ENCODE results near the gene DSCAML1.

The DSCAML1 gene

GRCh38 chr11:117525866-117526542 lies 271.0 kb downstream of the DSCAML1 start:
- Histone ChIP-seq H3K9ac (ENCODE audit: low read length) (no peak overlapping the region), H3K27ac (ENCODE audit: low read depth, low read length) (no peak overlapping the region), H3K9me3 (ENCODE audit: control insufficient read depth, insufficient read depth, low read depth, low read length) (no peaks in the 10 kb centered on the region), H3K27me3 (ENCODE audit: control insufficient read depth, insufficient read depth, low read length) (no peaks in the 10 kb centered on the region), H3K4me1 (ENCODE audit: control insufficient read depth, insufficient read depth, low read length) (peaks cover 14% of the 10 kb centered on the region), H3K36me3 (ENCODE audit: control insufficient read depth, insufficient read depth, low read length) (no peaks in the 10 kb centered on the region), H3K4me3 (ENCODE audit: low read depth, low read length) (no peak overlapping the region)

DNA sequence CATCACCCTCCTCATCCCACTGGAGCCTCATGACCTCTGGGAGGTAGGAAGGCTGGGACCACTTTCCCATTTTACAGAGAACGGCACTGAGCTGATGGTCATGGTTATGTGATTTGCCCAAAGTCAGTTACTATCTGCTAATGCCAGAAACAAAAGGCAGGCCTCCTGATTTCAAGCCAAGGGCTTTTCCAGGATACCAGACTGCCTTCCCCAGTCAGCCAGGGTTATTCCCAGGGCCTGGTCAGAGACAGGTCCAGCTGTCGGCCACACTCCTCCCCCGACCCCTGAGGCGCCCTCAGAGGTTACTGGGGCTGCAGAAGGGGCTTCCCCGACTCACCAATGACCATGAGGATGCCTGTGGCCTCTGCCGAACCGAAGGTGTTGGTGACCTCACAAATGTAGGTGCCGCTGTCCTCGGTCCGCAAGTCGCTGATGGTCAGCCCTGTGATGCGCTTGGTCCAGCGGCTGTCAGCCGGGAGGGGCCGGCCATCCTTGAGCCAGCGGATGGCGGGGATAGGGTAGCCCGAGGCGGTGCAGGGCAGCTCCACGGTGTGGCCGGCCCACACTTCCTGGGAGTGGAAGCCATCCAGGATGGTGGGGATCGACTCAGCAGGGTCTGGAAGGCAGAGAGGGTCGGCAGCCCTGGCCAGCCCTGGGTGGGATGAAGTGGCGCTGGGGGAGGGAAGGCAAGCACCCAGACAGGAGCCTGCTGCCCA lies 272.4 kb downstream of the DSCAML1 start:
- Histone ChIP-seq H3K36me3 (ENCODE audit: control insufficient read depth, insufficient read depth, low read length) (no peaks in the 10 kb centered on the region), H3K4me3 (ENCODE audit: low read depth, low read length) (no peak overlapping the region), H3K27me3 (ENCODE audit: control insufficient read depth, insufficient read depth, low read length) (no peaks in the 10 kb centered on the region), H3K27ac (ENCODE audit: low read depth, low read length) (no peak overlapping the region), H3K4me1 (ENCODE audit: control insufficient read depth, insufficient read depth, low read length) (peaks cover 12% of the 10 kb centered on the region), H3K9ac (ENCODE audit: low read length) (no peak overlapping the region), H3K9me3 (ENCODE audit: control insufficient read depth, insufficient read depth, low read depth, low read length) (no peaks in the 10 kb centered on the region)

DNA sequence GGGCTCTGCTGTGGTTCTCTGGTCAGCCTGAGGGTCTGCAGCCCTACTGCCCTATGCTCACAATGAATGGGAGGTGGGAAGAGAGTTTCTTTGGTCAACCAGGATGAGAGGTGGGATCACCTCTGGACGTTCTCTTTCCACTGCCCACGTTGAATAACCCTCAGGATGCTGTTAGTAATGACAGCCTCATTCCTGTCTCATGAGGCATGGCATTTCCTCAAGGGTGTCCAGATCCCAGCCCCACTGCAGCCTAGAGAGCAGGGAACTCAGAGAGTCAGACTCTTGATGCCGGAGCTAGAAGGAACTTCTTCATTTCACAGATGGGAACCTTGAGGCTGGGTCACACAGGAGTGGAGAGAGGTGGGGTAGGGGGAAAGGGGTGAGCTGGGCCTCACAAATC lies 273.3 kb downstream of the DSCAML1 start:
- Histone ChIP-seq H3K27ac (ENCODE audit: low read depth, low read length) (no peak overlapping the region), H3K9ac (ENCODE audit: low read length) (no peak overlapping the region), H3K36me3 (ENCODE audit: control insufficient read depth, insufficient read depth, low read length) (no peaks in the 10 kb centered on the region), H3K27me3 (ENCODE audit: control insufficient read depth, insufficient read depth, low read length) (no peaks in the 10 kb centered on the region), H3K9me3 (ENCODE audit: control insufficient read depth, insufficient read depth, low read depth, low read length) (no peaks in the 10 kb centered on the region), H3K4me1 (ENCODE audit: control insufficient read depth, insufficient read depth, low read length) (peaks cover 14% of the 10 kb centered on the region), H3K4me3 (ENCODE audit: low read depth, low read length) (no peak overlapping the region)

DNA sequence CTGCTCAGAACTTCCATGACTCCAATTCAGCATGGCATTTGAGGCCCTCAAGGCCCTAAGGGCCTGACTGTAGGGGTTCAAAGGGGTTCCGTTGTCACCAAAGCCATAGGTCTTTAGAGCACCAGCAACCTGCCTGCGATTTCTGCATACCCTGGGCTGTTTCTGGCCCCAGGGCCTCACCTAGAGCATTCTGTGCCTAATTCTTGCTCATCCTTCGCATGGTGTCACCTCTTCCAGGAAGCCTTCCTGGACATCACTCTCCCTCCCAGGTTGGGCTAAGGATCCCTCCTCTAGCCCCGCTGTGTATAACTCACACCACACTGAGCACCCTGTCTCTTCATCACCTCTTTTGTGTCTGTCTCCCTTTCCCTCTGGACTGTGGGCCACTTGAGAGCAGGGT lies 275.0 kb downstream of the DSCAML1 start:
- Histone ChIP-seq H3K9ac (ENCODE audit: low read length) (no peak overlapping the region), H3K27ac (ENCODE audit: low read depth, low read length) (no peak overlapping the region), H3K4me3 (ENCODE audit: low read depth, low read length) (no peak overlapping the region), H3K4me1 (ENCODE audit: control insufficient read depth, insufficient read depth, low read length) (peaks cover 6% of the 10 kb centered on the region; the same call in 1 of the 2 replicates), H3K36me3 (ENCODE audit: control insufficient read depth, insufficient read depth, low read length) (no peaks in the 10 kb centered on the region), H3K27me3 (ENCODE audit: control insufficient read depth, insufficient read depth, low read length) (no peaks in the 10 kb centered on the region; the same call in 1 of the 2 replicates), H3K9me3 (ENCODE audit: control insufficient read depth, insufficient read depth, low read depth, low read length) (no peaks in the 10 kb centered on the region)

GRCh38 chr11:117520966-117521365 lies 276.1 kb downstream of the DSCAML1 start:
- Histone ChIP-seq H3K9me3 (ENCODE audit: control insufficient read depth, insufficient read depth, low read depth, low read length) (no peaks in the 10 kb centered on the region), H3K36me3 (ENCODE audit: control insufficient read depth, insufficient read depth, low read length) (no peaks in the 10 kb centered on the region), H3K27ac (ENCODE audit: low read depth, low read length) (no peak overlapping the region), H3K4me1 (ENCODE audit: control insufficient read depth, insufficient read depth, low read length) (peaks cover 12% of the 10 kb centered on the region; the same call in 1 of the 2 replicates), H3K4me3 (ENCODE audit: low read depth, low read length) (no peak overlapping the region), H3K27me3 (ENCODE audit: control insufficient read depth, insufficient read depth, low read length) (no peaks in the 10 kb centered on the region; the same call in 1 of the 2 replicates), H3K9ac (ENCODE audit: low read length) (no peak overlapping the region)

DNA sequence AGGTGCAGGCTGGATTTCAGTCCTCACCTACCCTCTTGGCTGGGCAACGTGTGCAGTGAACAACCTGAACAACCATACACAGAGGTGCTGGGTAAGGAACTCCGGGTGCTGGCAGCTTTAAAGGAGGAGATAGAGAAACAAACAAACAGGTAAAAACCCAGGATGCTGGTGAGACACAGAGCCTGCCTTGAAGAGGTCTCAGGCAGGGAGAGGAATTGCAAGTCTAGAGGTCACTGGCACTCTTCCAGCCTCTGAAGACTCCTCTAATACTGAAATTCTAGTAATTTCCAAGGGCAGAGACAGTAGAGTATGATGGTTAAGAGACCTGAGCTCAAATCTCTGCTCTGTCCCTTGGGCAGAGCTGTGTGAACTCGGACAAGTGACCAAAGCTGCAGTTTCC lies 276.8 kb downstream of the DSCAML1 start:
- Histone ChIP-seq H3K27me3 (ENCODE audit: control insufficient read depth, insufficient read depth, low read length) (no peaks in the 10 kb centered on the region; the same call in 1 of the 2 replicates), H3K9me3 (ENCODE audit: control insufficient read depth, insufficient read depth, low read depth, low read length) (no peaks in the 10 kb centered on the region), H3K36me3 (ENCODE audit: control insufficient read depth, insufficient read depth, low read length) (no peaks in the 10 kb centered on the region), H3K9ac (ENCODE audit: low read length) (no peak overlapping the region), H3K4me1 (ENCODE audit: control insufficient read depth, insufficient read depth, low read length) (peaks cover 12% of the 10 kb centered on the region; the same call in 1 of the 2 replicates), H3K27ac (ENCODE audit: low read depth, low read length) (no peak overlapping the region), H3K4me3 (ENCODE audit: low read depth, low read length) (no peak overlapping the region)

DNA sequence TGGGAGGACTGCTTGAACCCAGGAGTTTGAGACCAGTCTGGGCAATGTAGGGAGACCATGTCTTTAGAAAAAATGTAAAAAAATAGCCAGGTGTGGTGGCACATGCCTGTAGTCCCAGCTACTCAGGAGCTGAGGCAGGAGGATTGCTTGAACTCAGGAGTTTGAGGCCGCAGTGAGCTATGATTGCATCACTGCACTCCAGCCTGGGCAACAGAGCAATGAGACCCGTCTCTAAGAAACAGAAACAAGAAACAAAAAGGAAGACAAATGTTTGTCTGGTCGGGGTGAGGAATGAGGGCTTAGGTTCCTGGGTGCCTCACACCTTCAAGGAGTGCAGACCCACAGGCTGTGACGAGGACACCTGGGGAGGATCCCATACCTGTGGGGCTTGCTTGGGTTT lies 277.4 kb downstream of the DSCAML1 start:
- H3K27ac ChIP-seq (ENCODE audit: low read depth, low read length), result no peak overlapping the region
- no peaks in the 10 kb centered on the region for H3K36me3 ChIP-seq (ENCODE audit: control insufficient read depth, insufficient read depth, low read length)
- H3K9me3 ChIP-seq (ENCODE audit: control insufficient read depth, insufficient read depth, low read depth, low read length), result no peaks in the 10 kb centered on the region
- H3K27me3 ChIP-seq (ENCODE audit: control insufficient read depth, insufficient read depth, low read length), result no peaks in the 10 kb centered on the region; the same call in 1 of the 2 replicates
- peaks cover 12% of the 10 kb centered on the region; the same call in 1 of the 2 replicates for H3K4me1 ChIP-seq (ENCODE audit: control insufficient read depth, insufficient read depth, low read length)
- no peak overlapping the region for H3K9ac ChIP-seq (ENCODE audit: low read length)
- no peak overlapping the region for H3K4me3 ChIP-seq (ENCODE audit: low read depth, low read length)

DNA sequence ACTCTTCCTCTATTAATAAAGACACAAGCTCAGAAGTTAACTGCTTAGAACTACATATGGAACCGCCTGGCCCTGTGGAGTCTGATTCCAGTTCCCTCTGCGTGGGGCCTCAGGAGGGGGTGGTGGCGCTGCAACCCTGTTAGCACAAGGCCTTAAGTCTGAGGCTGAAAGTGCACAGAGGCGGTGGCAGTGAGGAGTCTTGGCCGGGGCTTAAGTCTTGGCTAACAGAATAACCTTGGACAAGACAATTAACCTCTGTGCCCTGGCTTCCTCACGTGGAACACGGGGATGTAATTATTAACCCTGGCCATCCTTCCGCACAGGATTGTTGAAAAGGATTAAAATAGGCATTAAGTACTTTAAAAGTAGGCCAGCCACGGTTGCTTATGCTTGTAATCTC lies 277.8 kb downstream of the DSCAML1 start:
- no peaks in the 10 kb centered on the region; the same call in 1 of the 2 replicates for H3K27me3 ChIP-seq (ENCODE audit: control insufficient read depth, insufficient read depth, low read length)
- no peak overlapping the region for H3K4me3 ChIP-seq (ENCODE audit: low read depth, low read length)

GRCh38 chr11:117518455-117518854 lies 278.6 kb downstream of the DSCAML1 start:
- H3K27me3 ChIP-seq (ENCODE audit: control insufficient read depth, insufficient read depth, low read length), result no peaks in the 10 kb centered on the region; the same call in 1 of the 2 replicates
- no peaks in the 10 kb centered on the region for H3K9me3 ChIP-seq (ENCODE audit: control insufficient read depth, insufficient read depth, low read depth, low read length)
- H3K4me1 ChIP-seq (ENCODE audit: control insufficient read depth, insufficient read depth, low read length), result peaks cover 12% of the 10 kb centered on the region; the same call in 1 of the 2 replicates
- H3K27ac ChIP-seq (ENCODE audit: low read depth, low read length), result no peak overlapping the region
- no peak overlapping the region for H3K4me3 ChIP-seq (ENCODE audit: low read depth, low read length)
- no peak overlapping the region for H3K9ac ChIP-seq (ENCODE audit: low read length)
- H3K36me3 ChIP-seq (ENCODE audit: control insufficient read depth, insufficient read depth, low read length), result no peaks in the 10 kb centered on the region

More for the DNA sequence above, 277.8 kb downstream of the DSCAML1 start:
- H3K9ac ChIP-seq (ENCODE audit: low read length), result no peak overlapping the region
- H3K36me3 ChIP-seq (ENCODE audit: control insufficient read depth, insufficient read depth, low read length), result no peaks in the 10 kb centered on the region
- H3K9me3 ChIP-seq (ENCODE audit: control insufficient read depth, insufficient read depth, low read depth, low read length), result no peaks in the 10 kb centered on the region
- peaks cover 12% of the 10 kb centered on the region; the same call in 1 of the 2 replicates for H3K4me1 ChIP-seq (ENCODE audit: control insufficient read depth, insufficient read depth, low read length)
- H3K27ac ChIP-seq (ENCODE audit: low read depth, low read length), result no peak overlapping the region

- no peak overlapping the region for H3K27ac ChIP-seq (ENCODE audit: low read depth, low read length)
- peaks cover 21% of the 10 kb centered on the region; the same call in 1 of the 2 replicates for H3K4me1 ChIP-seq (ENCODE audit: control insufficient read depth, insufficient read depth, low read length)
- H3K9ac ChIP-seq (ENCODE audit: low read length), result no peak overlapping the region
- H3K4me3 ChIP-seq (ENCODE audit: low read depth, low read length), result no peak overlapping the region
- H3K27me3 ChIP-seq (ENCODE audit: control insufficient read depth, insufficient read depth, low read length), result no peaks in the 10 kb centered on the region; the same call in 1 of the 2 replicates
- no peaks in the 10 kb centered on the region for H3K36me3 ChIP-seq (ENCODE audit: control insufficient read depth, insufficient read depth, low read length)
- H3K9me3 ChIP-seq (ENCODE audit: control insufficient read depth, insufficient read depth, low read depth, low read length), result no peaks in the 10 kb centered on the region
Measured at GRCh38 chr11:117517097-117517496, 279.9 kb downstream of the DSCAML1 start.

Measured in HUES6 (cell line).